ES-I3 (cell line): Measurements from ENCODE around the gene CALML6.

Experiments used
- H3K36me3 ChIP-seq: 2 replicates; pipeline ENCODE4 v1.6.1; 2013; ENCODE audit warnings: mild to moderate bottlenecking, low read length, control low read depth, moderate library complexity; ENCODE audit not compliant: insufficient read depth
- H3K4me1 ChIP-seq: 2 replicates; pipeline ENCODE4 v1.6.1; 2013; ENCODE audit warnings: mild to moderate bottlenecking, control low read depth, low read length; ENCODE audit not compliant: insufficient read depth
- H3K9ac ChIP-seq: 2 replicates; pipeline ENCODE4 v1.6.1; 2013; ENCODE audit warnings: low read depth, mild to moderate bottlenecking, low read length, moderate library complexity
- H3K9me3 ChIP-seq: 2 replicates; pipeline ENCODE4 v1.6.1; 2013; ENCODE audit warnings: mild to moderate bottlenecking, low read length, moderate library complexity; ENCODE audit not compliant: control insufficient read depth, insufficient read depth

The CALML6 gene

DNA sequence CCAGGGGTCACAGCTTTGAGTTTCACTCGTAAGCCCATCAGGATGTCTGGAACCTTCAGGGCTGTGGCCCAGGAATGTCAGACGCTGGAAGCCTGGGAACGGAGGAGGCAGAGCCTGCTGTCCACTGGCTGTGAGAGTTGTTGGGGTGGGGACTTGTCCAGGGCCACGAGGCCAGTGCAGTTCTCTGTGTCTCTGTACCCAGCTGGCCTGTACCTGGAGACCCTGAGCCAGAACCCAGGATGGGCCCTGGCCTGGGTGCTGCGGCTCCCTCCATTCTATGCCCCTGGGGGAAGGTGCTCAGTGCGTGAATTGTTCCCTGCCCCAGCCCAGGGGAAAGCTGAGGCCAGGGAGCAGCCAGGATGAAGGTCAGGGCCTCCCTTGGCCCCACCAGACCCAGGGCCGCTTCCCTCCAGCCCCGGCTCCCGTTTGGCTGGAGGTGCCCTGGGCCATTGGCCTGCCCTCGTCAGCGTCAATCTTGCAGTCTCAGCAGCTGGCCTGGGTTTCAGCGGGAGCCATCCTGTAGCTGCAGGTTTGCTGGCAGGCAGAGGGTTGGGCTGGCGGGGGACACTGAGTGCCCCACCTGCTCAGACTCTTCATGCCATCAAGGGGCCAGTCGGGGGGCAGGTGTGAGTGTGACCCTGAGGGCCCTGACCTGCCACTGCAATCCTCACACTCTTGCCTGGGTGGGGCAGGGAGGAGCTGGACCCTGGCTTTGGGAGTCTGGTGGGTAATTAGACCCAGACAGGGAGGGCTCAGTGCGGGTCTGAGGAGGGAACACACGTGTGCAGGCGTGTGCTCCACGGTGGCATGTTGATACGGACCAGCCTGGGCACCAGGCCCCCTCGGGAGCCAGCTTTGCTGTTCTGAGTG lies 724 bp upstream of the CALML6 start:
- Histone ChIP-seq H3K4me1 (peaks cover 3% of the 10 kb centered on the region), H3K9ac (no peak overlapping the region), H3K9me3 (no peaks in the 10 kb centered on the region), H3K36me3 (no peaks in the 10 kb centered on the region)

DNA sequence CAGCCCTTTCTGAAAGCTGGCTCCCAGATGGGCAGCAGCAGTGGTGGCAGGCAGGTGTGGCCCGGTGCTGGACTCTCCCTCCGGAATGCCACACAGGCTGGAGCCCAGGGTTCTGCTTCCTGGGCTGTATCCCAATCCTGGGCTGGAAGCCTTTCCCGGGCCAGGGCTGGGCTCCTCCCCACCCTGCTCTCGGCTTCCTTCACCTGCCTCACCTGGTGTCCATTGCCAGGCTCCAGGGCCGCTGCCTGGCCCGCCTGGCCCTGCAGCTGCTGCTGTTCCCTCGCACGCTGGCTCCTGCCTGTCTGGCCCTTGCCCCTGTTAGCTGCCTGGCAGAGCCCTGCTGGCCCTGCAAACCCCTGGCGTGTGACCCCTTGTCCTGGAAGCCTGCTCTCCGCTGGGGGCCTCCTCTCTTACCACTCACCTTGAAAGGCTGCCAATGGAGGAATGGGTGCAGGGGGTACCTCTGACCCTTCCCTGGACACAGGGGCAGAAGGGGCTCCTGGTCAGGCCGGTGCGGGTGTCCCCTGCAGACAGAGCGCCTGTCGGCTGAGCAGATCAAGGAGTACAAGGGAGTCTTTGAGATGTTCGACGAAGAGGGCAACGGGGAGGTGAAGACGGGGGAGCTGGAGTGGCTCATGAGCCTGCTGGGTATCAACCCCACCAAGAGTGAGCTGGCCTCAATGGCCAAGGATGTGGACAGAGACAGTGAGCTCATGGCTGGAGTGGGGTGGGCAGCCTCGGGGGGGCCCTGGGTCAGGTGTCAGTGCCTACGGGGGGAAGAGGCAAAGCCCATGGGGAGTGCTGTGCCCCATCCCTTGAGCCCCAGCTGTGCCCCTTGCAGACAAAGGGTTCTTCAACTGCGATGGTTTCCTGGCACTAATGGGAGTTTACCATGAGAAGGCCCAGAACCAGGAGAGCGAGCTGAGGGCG lies 1.1 kb downstream of the CALML6 start:
- H3K36me3 ChIP-seq = no peaks in the 10 kb centered on the region
- no peaks in the 10 kb centered on the region for H3K9me3 ChIP-seq
- H3K9ac ChIP-seq = no peak overlapping the region
- peaks cover 6% of the 10 kb centered on the region; the same call in 1 of the 2 replicates for H3K4me1 ChIP-seq

DNA sequence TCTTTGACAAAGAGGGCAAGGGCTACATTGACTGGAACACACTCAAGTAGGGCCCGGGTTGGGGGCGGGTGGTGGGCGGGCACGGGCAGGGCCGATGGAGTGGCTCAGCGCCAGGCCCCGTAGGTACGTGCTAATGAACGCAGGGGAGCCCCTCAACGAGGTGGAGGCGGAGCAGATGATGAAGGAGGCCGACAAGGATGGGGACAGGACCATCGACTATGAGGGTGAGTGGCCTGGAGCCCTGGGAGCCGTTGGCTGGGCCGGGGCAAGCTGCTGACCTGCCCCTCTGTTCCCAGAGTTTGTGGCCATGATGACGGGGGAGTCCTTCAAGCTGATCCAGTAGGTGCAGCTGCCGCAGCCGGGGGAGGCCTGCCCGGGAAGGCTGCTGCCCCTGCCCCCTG lies 1.8 kb downstream of the CALML6 start:
- H3K4me1 ChIP-seq = peaks cover 6% of the 10 kb centered on the region; the same call in 1 of the 2 replicates
- no peak overlapping the region for H3K9ac ChIP-seq
- H3K36me3 ChIP-seq = no peaks in the 10 kb centered on the region
- no peaks in the 10 kb centered on the region for H3K9me3 ChIP-seq

- peaks cover 6% of the 10 kb centered on the region; the same call in 1 of the 2 replicates for H3K4me1 ChIP-seq
Measured at GRCh38 chr1:1917304-1917976, 2.4 kb downstream of the CALML6 start.

GRCh38 chr1:1917995-1918900 lies 3.2 kb downstream of the CALML6 start:
- peaks cover 6% of the 10 kb centered on the region; the same call in 1 of the 2 replicates for H3K4me1 ChIP-seq
- no peaks in the 10 kb centered on the region for H3K9me3 ChIP-seq
- H3K9ac ChIP-seq = peak overlapping the region; percentile 64
- H3K36me3 ChIP-seq = no peaks in the 10 kb centered on the region

More at GRCh38 chr1:1917304-1917976, 2.4 kb downstream of the CALML6 start:
- no peaks in the 10 kb centered on the region for H3K36me3 ChIP-seq
- H3K9ac ChIP-seq = no peak overlapping the region
- H3K9me3 ChIP-seq = no peaks in the 10 kb centered on the region

DNA sequence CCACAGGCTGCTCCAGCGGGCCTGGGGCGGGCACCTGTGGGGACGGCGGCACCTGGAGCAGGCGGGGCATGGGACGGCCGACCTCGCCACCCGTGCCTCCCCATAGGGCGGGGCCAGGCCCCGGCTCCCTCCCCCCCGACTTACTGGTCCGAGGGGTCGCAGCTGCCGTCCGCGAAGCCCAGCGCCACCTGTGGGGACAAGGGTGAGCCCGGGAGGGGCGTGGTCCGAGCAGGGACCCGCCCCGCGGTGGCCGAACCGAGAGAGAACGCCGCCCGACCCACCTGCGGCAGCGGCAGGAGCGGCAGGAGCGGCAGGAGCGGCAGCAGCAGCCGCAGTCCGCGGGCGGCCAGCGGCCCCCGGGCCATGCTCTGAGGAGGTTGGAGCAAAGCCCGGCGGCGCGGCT lies 3.8 kb downstream of the CALML6 start, which contains the start of gene TMEM52:
TSS of gene TMEM52 (minus strand) at position 379 of the 403 bp plus-strand sequence. CDS start at position 365, 14 bp downstream.
- Histone ChIP-seq H3K4me1 (peaks cover 6% of the 10 kb centered on the region; the same call in 1 of the 2 replicates), H3K9ac (peak within 1 kb of the TSS; percentile 64), H3K9me3 (no peaks in the 10 kb centered on the region), H3K36me3 (no peaks in the 10 kb centered on the region)

- Histone ChIP-seq H3K9me3 (no peaks in the 10 kb centered on the region), H3K36me3 (no peaks in the 10 kb centered on the region), H3K9ac (peak overlapping the region; percentile 64), H3K4me1 (peaks cover 6% of the 10 kb centered on the region; the same call in 1 of the 2 replicates)
Measured at GRCh38 chr1:1919304-1920056, 4.4 kb downstream of the CALML6 start.

DNA sequence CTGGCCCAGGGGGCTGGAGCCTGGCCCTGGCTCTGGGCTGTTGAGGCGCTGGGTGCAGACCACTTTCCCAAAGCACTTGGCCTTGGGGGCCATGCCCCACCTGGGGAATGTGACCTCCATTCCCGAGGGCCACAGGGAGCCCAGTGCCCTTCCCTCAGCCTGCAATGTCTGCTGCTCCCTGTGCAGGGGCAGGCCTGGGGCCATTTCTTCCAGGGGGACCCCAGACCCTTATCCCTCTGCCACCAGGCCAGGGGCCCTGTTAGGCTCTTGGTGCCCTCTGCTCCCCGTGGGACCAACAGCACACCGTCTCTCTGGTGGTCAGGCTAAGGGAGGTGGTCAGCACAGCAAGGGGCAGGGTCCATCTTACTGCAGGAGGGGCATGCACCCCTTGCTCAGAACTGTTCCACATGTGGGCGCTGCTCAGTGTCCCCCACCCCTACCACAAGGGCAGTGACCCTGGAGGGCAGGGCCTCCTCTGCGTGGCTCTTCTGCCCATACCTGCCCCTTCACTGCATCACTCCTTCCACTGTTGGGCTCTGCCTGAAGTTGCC lies 5.1 kb downstream of the CALML6 start:
- Histone ChIP-seq H3K9me3 (no peaks in the 10 kb centered on the region), H3K9ac (peak overlapping the region; percentile 43; the same call in 1 of the 2 replicates), H3K4me1 (peaks cover 6% of the 10 kb centered on the region; the same call in 1 of the 2 replicates), H3K36me3 (no peaks in the 10 kb centered on the region)

DNA sequence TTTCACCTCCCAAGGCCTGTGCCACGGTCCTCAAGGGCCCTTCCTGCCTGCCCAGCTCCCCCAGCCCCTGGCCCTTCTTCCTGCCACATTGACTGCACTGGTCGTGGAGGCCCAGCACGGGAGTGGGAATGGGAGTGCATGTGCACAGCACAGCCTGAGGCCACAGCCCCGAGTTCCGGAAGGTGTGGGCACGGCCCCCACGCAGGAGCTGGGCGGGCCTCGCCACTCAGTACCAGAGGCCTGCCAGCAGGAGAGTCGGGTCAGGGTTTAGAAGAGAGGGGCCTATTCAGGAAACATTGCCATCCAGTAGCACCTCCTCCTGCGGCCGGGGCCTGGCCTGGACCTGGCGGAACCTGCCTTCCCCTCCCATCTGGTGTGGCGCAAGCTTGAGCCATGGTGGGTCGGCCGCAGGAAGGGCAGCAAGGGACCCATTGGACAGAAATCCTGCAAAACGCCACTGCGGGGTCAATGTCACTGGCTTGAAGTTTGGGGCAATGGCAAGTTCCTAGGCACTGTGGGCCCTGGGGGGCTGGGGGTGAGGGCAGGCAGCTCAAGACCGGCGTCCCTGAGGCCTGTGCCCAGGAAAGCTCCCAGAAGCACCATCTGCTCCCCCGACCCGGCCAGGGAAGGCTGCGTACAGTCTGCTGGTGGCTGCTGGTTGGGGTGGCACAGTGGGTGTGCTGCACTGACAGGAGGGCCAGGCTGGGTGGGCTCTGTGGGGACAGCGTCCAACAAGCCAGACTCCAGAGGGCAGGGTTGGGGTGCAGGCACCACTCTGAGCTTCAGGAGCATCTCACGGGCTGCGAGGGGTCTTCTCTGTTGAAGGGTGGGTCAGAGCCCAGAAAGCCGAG lies 5.8 kb downstream of the CALML6 start:
- Histone ChIP-seq H3K9me3 (no peaks in the 10 kb centered on the region), H3K9ac (no peak overlapping the region), H3K4me1 (peaks cover 6% of the 10 kb centered on the region; the same call in 1 of the 2 replicates), H3K36me3 (no peaks in the 10 kb centered on the region)

DNA sequence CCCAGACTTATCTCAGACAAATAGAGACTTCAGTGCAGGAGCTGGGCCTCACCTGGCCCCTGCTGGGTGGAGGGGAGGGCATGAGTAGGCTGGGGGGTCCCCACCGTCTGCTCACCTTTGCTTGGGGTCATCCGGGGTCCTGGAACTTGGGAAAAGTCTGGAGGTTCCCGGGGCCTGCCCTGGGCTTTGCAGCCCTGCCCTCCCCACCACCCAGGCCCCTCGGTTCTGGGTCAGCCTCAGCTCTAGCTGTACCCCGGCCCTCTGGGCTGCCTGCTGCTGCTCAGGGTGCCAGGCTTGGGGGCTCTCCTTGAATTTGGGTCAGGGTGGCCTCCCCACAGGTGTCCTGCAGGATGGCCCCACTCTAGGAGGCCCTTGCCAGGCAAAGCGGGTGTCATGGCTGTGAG lies 6.4 kb downstream of the CALML6 start:
- no peaks in the 10 kb centered on the region for H3K36me3 ChIP-seq
- H3K4me1 ChIP-seq = peaks cover 6% of the 10 kb centered on the region; the same call in 1 of the 2 replicates
- H3K9me3 ChIP-seq = no peaks in the 10 kb centered on the region
- no peak overlapping the region for H3K9ac ChIP-seq

GRCh38 chr1:1921901-1922701 lies 7.0 kb downstream of the CALML6 start:
- Histone ChIP-seq H3K9ac (no peak overlapping the region), H3K9me3 (no peaks in the 10 kb centered on the region), H3K36me3 (no peaks in the 10 kb centered on the region), H3K4me1 (peaks cover 6% of the 10 kb centered on the region; the same call in 1 of the 2 replicates)
